H9 (cell line): Measurements from ENCODE around the gene ZNF14. TPM values are rescaled to one million over a fixed set of nuclear protein-coding genes. Genes with fewer than 3 reads are reported as not detected.

Experiments used
- DNase-seq: peaks from one replicate; pipeline ENCODE4 v3.0.0-alpha.2; 2017
- H2AFZ ChIP-seq: one replicate; pipeline ENCODE4 v1.6.1; 2013; ENCODE audit warnings: mild to moderate bottlenecking, low read length, control low read depth, moderate library complexity
- H2AK5ac ChIP-seq: 2 replicates; pipeline ENCODE4 v1.6.1; 2013; ENCODE audit warnings: low read length, control low read depth, mixed read lengths; ENCODE audit not compliant: insufficient read length
- H2BK120ac ChIP-seq: one replicate; pipeline ENCODE4 v1.6.1; 2013; ENCODE audit warnings: low read depth, mild to moderate bottlenecking, low read length, control low read depth, inconsistent platforms; ENCODE audit not compliant: poor library complexity, severe bottlenecking
- H2BK12ac ChIP-seq: 2 replicates; pipeline ENCODE4 v1.6.1; 2013; ENCODE audit warnings: low read length, control low read depth, mixed read lengths, low read depth; ENCODE audit not compliant: insufficient read length
- H2BK15ac ChIP-seq: 2 replicates; pipeline ENCODE4 v1.6.1; 2013; ENCODE audit warnings: low read depth, low read length, control low read depth
- H2BK20ac ChIP-seq: one replicate; pipeline ENCODE4 v1.6.1; 2013; ENCODE audit warnings: low read depth, mild to moderate bottlenecking, low read length, control low read depth, inconsistent platforms; ENCODE audit not compliant: poor library complexity, severe bottlenecking
- H2BK5ac ChIP-seq: 2 replicates; pipeline ENCODE4 v1.6.1; 2013; ENCODE audit warnings: low read length, control low read depth, mixed read lengths; ENCODE audit not compliant: insufficient read length
- H3K14ac ChIP-seq: 2 replicates; pipeline ENCODE4 v1.6.1; 2013; ENCODE audit warnings: low read length, control low read depth; ENCODE audit not compliant: insufficient read depth
- H3K18ac ChIP-seq: 2 replicates; pipeline ENCODE4 v1.6.1; 2013; ENCODE audit warnings: low read depth, mild to moderate bottlenecking, mixed read lengths, low read length, control low read depth; ENCODE audit not compliant: insufficient read length
- H3K23ac ChIP-seq: 2 replicates; pipeline ENCODE4 v1.6.1; 2013; ENCODE audit warnings: low read length, control low read depth, mixed read lengths, low read depth; ENCODE audit not compliant: insufficient read length
- H3K23me2 ChIP-seq: 2 replicates; pipeline ENCODE4 v1.6.1; 2013; ENCODE audit warnings: low read depth, mild to moderate bottlenecking, mixed read lengths, low read length, control low read depth; ENCODE audit not compliant: insufficient read length, poor library complexity, severe bottlenecking
- H3K27ac ChIP-seq: 2 replicates; pipeline ENCODE4 v1.5.1; 2013; ENCODE audit warnings: low read length, control low read depth, mixed read lengths, low read depth; ENCODE audit not compliant: insufficient read length
- H3K27me3 ChIP-seq: 2 replicates; pipeline ENCODE4 v1.6.1; 2013; ENCODE audit warnings: low read length, control low read depth, inconsistent platforms; ENCODE audit not compliant: insufficient read depth
- H3K4ac ChIP-seq: 2 replicates; pipeline ENCODE4 v1.6.1; 2013; ENCODE audit warnings: low read depth, mild to moderate bottlenecking, control low read depth, inconsistent platforms, low read length, moderate library complexity
- H3K4me1 ChIP-seq: 2 replicates; pipeline ENCODE4 v1.6.1; 2013; ENCODE audit warnings: low read length, control low read depth, inconsistent platforms; ENCODE audit not compliant: insufficient read depth
- H3K4me2 ChIP-seq: 2 replicates; pipeline ENCODE4 v1.6.1; 2013; ENCODE audit warnings: low read length, control low read depth, mixed read lengths; ENCODE audit not compliant: insufficient read length, insufficient read depth
- H3K56ac ChIP-seq: 2 replicates; pipeline ENCODE4 v1.6.1; 2013; ENCODE audit warnings: low read depth, mild to moderate bottlenecking, mixed read lengths, low read length, control low read depth; ENCODE audit not compliant: insufficient read length
- H3K79me1 ChIP-seq: 2 replicates; pipeline ENCODE4 v1.6.1; 2013; ENCODE audit warnings: low read depth, mild to moderate bottlenecking, moderate library complexity, low read length, control low read depth, inconsistent platforms; ENCODE audit not compliant: insufficient read depth, poor library complexity, severe bottlenecking
- H3K79me2 ChIP-seq: 2 replicates; pipeline ENCODE4 v1.6.1; 2013; ENCODE audit warnings: low read length, control low read depth, inconsistent platforms; ENCODE audit not compliant: insufficient read depth
- H3K9ac ChIP-seq: 2 replicates; pipeline ENCODE4 v1.6.1; 2013; ENCODE audit warnings: low read length, control low read depth, mixed read lengths; ENCODE audit not compliant: insufficient read length; ENCODE audit errors: extremely low read depth
- H3K9me3 ChIP-seq: one replicate; pipeline ENCODE4 v1.6.1; 2013; ENCODE audit warnings: low read depth, low read length, inconsistent platforms; ENCODE audit not compliant: control insufficient read depth
- H3T11ph ChIP-seq: one replicate; pipeline ENCODE4 v1.6.1; 2013; ENCODE audit warnings: mild to moderate bottlenecking, low read length, control low read depth, inconsistent platforms
- H4K20me1 ChIP-seq: one replicate; pipeline ENCODE4 v1.6.1; 2013; ENCODE audit not compliant: control insufficient read depth, insufficient read length, insufficient read depth
- H4K5ac ChIP-seq: 2 replicates; pipeline ENCODE4 v1.6.1; 2013; ENCODE audit warnings: low read depth, mild to moderate bottlenecking, mixed read lengths, low read length, control low read depth; ENCODE audit not compliant: insufficient read length
- H4K8ac ChIP-seq: replicated peaks from 2 replicates; pipeline ENCODE4 v1.6.1; 2013; ENCODE audit warnings: low read length, control low read depth, mixed read lengths, low read depth; ENCODE audit not compliant: insufficient read length
- H4K91ac ChIP-seq: 2 replicates; pipeline ENCODE4 v1.6.1; 2013; ENCODE audit warnings: low read depth, mild to moderate bottlenecking, moderate library complexity, mixed read lengths, low read length, control low read depth; ENCODE audit not compliant: insufficient read length
- H3K27ac Mint-ChIP-seq, 3 experiments: 2 replicates in 2 of 3; 3 replicates in 1 of 3; pipeline ENCODE4 v1.8.0; 2020 to 2021; ENCODE audit warnings: mixed read lengths in 3 of 3, mild to moderate bottlenecking in 1 of 3, moderate library complexity in 1 of 3
- H3K27me3 Mint-ChIP-seq: 2 replicates; pipeline ENCODE4 v1.8.0; 2021; ENCODE audit warnings: low read depth, mild to moderate bottlenecking, moderate library complexity, mixed read lengths
- H3K36me3 Mint-ChIP-seq, 3 experiments: 2 replicates in 2 of 3; 3 replicates in 1 of 3; pipeline ENCODE4 v1.8.0; 2020 to 2021; ENCODE audit warnings: low read depth in 3 of 3, mixed read lengths in 3 of 3; ENCODE audit not compliant: insufficient read depth in 1 of 3
- H3K4me1 Mint-ChIP-seq, 2 experiments: 2 replicates each; pipeline ENCODE4 v1.8.0; 2020; ENCODE audit warnings: mixed read lengths in 2 of 2
- H3K4me3 Mint-ChIP-seq, 2 experiments: 2 replicates in 1 of 2; 3 replicates in 1 of 2; pipeline ENCODE4 v1.8.0; 2020 to 2021; ENCODE audit warnings: mild to moderate bottlenecking in 2 of 2, mixed read lengths in 2 of 2, moderate library complexity in 1 of 2
- H3K9me3 Mint-ChIP-seq, 2 experiments: 2 replicates in 1 of 2; 3 replicates in 1 of 2; pipeline ENCODE4 v1.8.0; 2020; ENCODE audit warnings: mild to moderate bottlenecking in 2 of 2, mixed read lengths in 2 of 2, moderate library complexity in 1 of 2
- CTCF ChIP-seq: fragments of 200-600 bp; sonication (generic); conservative IDR thresholded peaks from 3 replicates; pipeline ENCODE4 v1.8.0; 2021; ENCODE audit warnings: antibody characterized with exemption, mild to moderate bottlenecking
- WGBS: extraction: QIAGEN DNeasy Blood & Tissue Kit; methylation state at CpG from one replicate; pipeline ENCODE4 v1.1.7; 2013; ENCODE audit warnings: missing lambda C conversion rate, low lambda C conversion rate, mixed read lengths; ENCODE audit not compliant: insufficient read length; ENCODE audit errors: extremely low coverage; 5-methylcytosine and 5-hydroxymethylcytosine counted together
- total RNA-seq: library from RNA; stranded (reverse); gene quantifications from 2 replicates; pipeline ENCODE4 v1.2.1, GENCODE V29; 2021

The ZNF14 gene
- total RNA-seq, 1 experiment from 2014 or later = 8.3 TPM

GRCh38 chr19:19752760-19753403 is 20.0 kb upstream of the ZNF14 start:
- no peak overlapping the region for H2BK15ac ChIP-seq
- no peak for TF ChIP-seq CTCF
- no peak overlapping the region for H3K4me2 ChIP-seq
- H2BK20ac ChIP-seq = no peak overlapping the region
- no peak overlapping the region for H2AFZ ChIP-seq
- no peak overlapping the region for H2BK5ac ChIP-seq
- no peaks in the 10 kb centered on the region for H3K79me2 ChIP-seq
- DNase-seq = no peak
- H2BK12ac ChIP-seq = no peak overlapping the region
- H3K56ac ChIP-seq = no peak overlapping the region
- Mint-ChIP-seq H3K4me3 (no peak overlapping the region), H3K27ac (no peak overlapping the region), H3K36me3 (peaks cover 0 to 4% (median 2%) of the 10 kb centered on the region in 3 experiments; a peak in 3 of 7 replicates), H3K9me3 (peaks cover 32 to 51% of the 10 kb centered on the region in 2 experiments), H3K27me3 (peaks cover 3% of the 10 kb centered on the region; the same call in 1 of the 2 replicates), H3K4me1 (no peaks in the 10 kb centered on the region)
- no peaks in the 10 kb centered on the region for H3K23me2 ChIP-seq
- H3K79me1 ChIP-seq = no peaks in the 10 kb centered on the region
- no peaks in the 10 kb centered on the region for H3K27me3 ChIP-seq
- no peak overlapping the region for H3K14ac ChIP-seq
- H3K18ac ChIP-seq = no peak overlapping the region
- no peak overlapping the region for H3K9ac ChIP-seq
- H3K4ac ChIP-seq = no peak overlapping the region
- H2BK120ac ChIP-seq = no peak overlapping the region
- H3K4me1 ChIP-seq = no peaks in the 10 kb centered on the region
- H3T11ph ChIP-seq = no peak overlapping the region
- H3K27ac ChIP-seq = no peak overlapping the region
- H4K8ac ChIP-seq = no peak overlapping the region
- H4K91ac ChIP-seq = no peak overlapping the region
- H4K20me1 ChIP-seq = peaks cover 2% of the 10 kb centered on the region
- no peaks in the 10 kb centered on the region for H3K9me3 ChIP-seq
- H3K23ac ChIP-seq = no peak overlapping the region
- H2AK5ac ChIP-seq = no peak overlapping the region
- no CpG with 5 or more reads among the region's 11 CpGs for WGBS
- H4K5ac ChIP-seq = no peak overlapping the region
